Upper lobe of left lung (tissue), 6 donors: ENCODE measurements around the gene PIH1D1. TPM values are rescaled to one million over a fixed set of nuclear protein-coding genes. Genes with fewer than 3 reads are reported as not detected.

Experiments used
- ATAC-seq, 2 donors: fragments of 200-7000 bp; cut with Tn5 transposase; one replicate each; pipeline ENCODE4 v1.9.1; 2022; ENCODE audit warnings: mild to moderate bottlenecking in 2 of 2, moderate library complexity in 2 of 2; ENCODE audit not compliant: low FRiP score in 2 of 2
- DNase-seq, 2 donors: peaks; one replicate each; pipeline ENCODE4 v3.0.0-alpha.2; 2019 to 2020
- H3K27ac ChIP-seq, 4 donors: fragments of 200-600 bp; sonication (generic); one replicate each; pipeline ENCODE4 v1.5.1; 2016 to 2019
- H3K27me3 ChIP-seq, 4 donors: fragments of 200-600 bp; sonication (generic); one replicate each; pipeline ENCODE4 v1.5.1; 2017 to 2019
- H3K36me3 ChIP-seq, 4 donors: fragments of 200-600 bp; sonication (generic); one replicate each; pipeline ENCODE4 v1.5.1; 2016 to 2019
- H3K4me1 ChIP-seq, 4 donors: fragments of 200-600 bp; sonication (generic); one replicate each; pipeline ENCODE4 v1.5.1; 2018 to 2019
- H3K4me3 ChIP-seq, 4 donors: fragments of 200-600 bp; sonication (generic); one replicate each; pipeline ENCODE4 v1.5.1; 2017 to 2019; ENCODE audit warnings: mild to moderate bottlenecking in 2 of 4, moderate library complexity in 1 of 4
- H3K9me3 ChIP-seq, 4 donors: fragments of 200-600 bp; sonication (generic); one replicate each; pipeline ENCODE4 v1.5.1; 2018 to 2019
- CTCF ChIP-seq, 6 experiments: fragments of 450-650 bp in 4 of 6; fragments of 200-600 bp in 2 of 6; sonication (generic) in 2 of 6; IDR thresholded peaks; one replicate each; pipeline ENCODE4 v1.5.1; 2016 to 2019; ENCODE audit warnings: antibody characterized with exemption in 6 of 6
- EP300 ChIP-seq, 4 donors: sonication (generic); formaldehyde crosslinking; IDR thresholded peaks; one replicate each; pipeline ENCODE4 v1.5.1; 2017; ENCODE audit warnings: antibody characterized with exemption in 4 of 4, control low read depth in 2 of 4
- POLR2A ChIP-seq, 4 donors: fragments of 450-650 bp; IDR thresholded peaks; one replicate each; pipeline ENCODE4 v1.5.1; 2016 to 2017; ENCODE audit warnings: antibody characterized with exemption in 4 of 4, mild to moderate bottlenecking in 2 of 4
- POLR2AphosphoS5 ChIP-seq, 2 donors: sonication (generic); formaldehyde crosslinking; IDR thresholded peaks; one replicate each; pipeline ENCODE4 v1.5.1; 2017; ENCODE audit warnings: antibody characterized with exemption in 2 of 2
- WGBS, 2 donors: methylation state at CpG; one replicate each; pipeline ENCODE4 v1.1.5; 2017 to 2018; 5-methylcytosine and 5-hydroxymethylcytosine counted together
- total RNA-seq, 6 donors: library from RNA; depleted of rRNA in 4 of 6; stranded (reverse); fragments of >200 nt in 4 of 6; gene quantifications; one replicate each; pipeline versions ENCODE4 v1.1.0 to v1.2.1, GENCODE V29; 2016 to 2021
- donor health status: DM: no; HTN: no; CAD: no; lungs with moderate emphysema.
- donor health status: DM: no; HTN: yes; CAD: no; lungs with severe emphysema.

PIH1D1 gene
- total RNA-seq, 6 donors from 2014 or later = 59.5 to 120 (median 72.8) TPM

DNA sequence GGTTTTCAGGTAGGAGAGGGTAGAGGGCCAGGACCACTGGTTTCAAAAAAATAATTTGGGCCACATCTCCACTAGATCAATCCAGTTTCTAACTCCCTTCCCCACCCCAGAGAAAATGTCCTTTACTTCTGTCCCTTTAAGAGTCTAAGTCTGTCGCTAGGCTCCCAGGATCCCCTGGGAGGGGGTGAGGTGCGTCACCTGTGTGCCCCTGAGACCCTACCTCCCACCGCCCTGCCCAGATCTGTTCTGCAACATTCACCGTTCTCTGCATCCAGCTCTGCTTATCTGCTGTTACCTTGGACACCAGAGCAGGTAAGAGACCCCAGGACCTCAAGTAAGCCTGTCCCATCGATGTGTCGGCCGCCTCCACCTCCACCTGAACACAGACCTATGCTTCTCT, 26.4 kb downstream of the PIH1D1 start, which contains the start of gene GFY:
Gene GFY (plus strand): TSS at position 211 of the 400 bp plus-strand sequence. CDS start 1,043 bp downstream, outside the sequence.
- no peak for ATAC-seq
- DNase-seq = no peak
- no peak for TF ChIP-seq EP300 (IDR thresholded peaks at IDR 0.05)
- no peak for TF ChIP-seq CTCF (IDR thresholded peaks at IDR 0.05)
- H3K36me3 ChIP-seq = no peaks in the 10 kb centered on the region
- H3K27ac ChIP-seq = no peak within 1 kb of the TSS
- H3K4me3 ChIP-seq = no peak within 1 kb of the TSS
- H3K27me3 ChIP-seq = peaks cover 0 to 78% (median 48%) of the 10 kb centered on the region in 4 donors
- no peaks in the 10 kb centered on the region for H3K9me3 ChIP-seq
- WGBS, 2 donors = 45 to 59% methylated on average over 7 of the region's 7 CpGs
- peaks cover 29 to 52% (median 36%) of the 10 kb centered on the region in 4 donors for H3K4me1 ChIP-seq

GRCh38 chr19:49423985-49424303, 27.7 kb downstream of the PIH1D1 start:
- Histone ChIP-seq H3K4me3 (no peak overlapping the region), H3K4me1 (peaks cover 29 to 52% (median 36%) of the 10 kb centered on the region in 4 donors), H3K36me3 (no peaks in the 10 kb centered on the region), H3K27me3 (peaks cover 0 to 72% (median 45%) of the 10 kb centered on the region in 4 donors), H3K27ac (no peak overlapping the region), H3K9me3 (no peaks in the 10 kb centered on the region)
- TF ChIP-seq CTCF (IDR thresholded peaks at IDR 0.05) (no peak), POLR2AphosphoS5 (IDR thresholded peaks at IDR 0.05) (no peak), POLR2A (IDR thresholded peaks at IDR 0.05) (no peak), EP300 (IDR thresholded peaks at IDR 0.05) (no peak)
- WGBS, 2 donors = 8 to 15% methylated on average over 1 to 3 of the region's 3 CpGs
- DNase-seq (no peak), ATAC-seq (no peak)

DNA sequence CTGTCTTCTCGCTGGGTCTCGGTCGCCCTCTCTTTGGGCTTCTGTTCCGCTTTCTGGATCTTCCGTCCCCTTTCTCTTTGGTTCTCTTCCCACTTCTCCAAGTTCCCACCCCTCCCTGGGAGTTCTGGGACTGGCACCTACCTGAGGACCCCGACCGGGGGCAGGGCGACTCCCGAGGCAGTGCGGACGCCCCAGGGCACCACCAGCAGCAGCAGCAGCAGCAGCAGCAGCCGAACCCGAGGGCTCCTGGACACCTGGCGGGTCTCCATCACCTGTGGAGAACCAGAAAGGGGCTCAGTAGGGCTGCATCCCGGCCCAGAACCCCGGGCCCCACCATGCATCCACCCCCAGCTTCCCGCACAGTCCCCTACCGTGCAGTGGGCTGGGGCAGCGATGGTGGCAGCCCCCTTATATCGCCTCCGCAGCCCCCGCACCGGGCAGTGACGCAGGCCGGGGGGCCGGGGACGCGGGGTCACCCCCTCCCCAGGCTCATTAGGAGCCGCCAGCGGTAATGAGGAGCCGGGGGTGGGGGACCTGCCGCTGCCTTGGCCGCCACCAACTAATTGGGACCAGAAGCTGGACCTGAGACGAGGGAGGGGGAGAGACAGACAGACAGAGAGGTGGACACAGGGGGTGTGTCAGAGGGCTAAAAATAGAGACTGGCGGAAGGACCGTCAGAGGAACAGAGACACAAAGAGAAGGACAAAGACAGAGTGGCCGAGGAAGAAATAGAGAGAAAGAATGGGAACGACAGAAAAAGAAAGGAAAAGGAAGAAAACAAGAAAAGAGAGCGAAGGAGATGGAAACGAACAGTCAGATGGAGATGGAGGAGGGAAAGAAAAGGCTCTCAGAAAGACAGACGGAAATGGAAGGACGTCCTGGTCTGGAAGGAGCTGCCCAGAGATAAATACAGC, 28.3 kb downstream of the PIH1D1 start, which contains the start of gene PTH2:
Gene PTH2 (minus strand): TSS at position 371 of the 914 bp plus-strand sequence. CDS start 102 bp downstream, at position 269.
- peaks cover 0 to 66% (median 39%) of the 10 kb centered on the region in 4 donors for H3K27me3 ChIP-seq
- H3K4me3 ChIP-seq = peak within 1 kb of the TSS in 3 of 4 donors; percentile 17 to 29 (median 23)
- peaks cover 27 to 48% (median 34%) of the 10 kb centered on the region in 4 donors for H3K4me1 ChIP-seq
- H3K27ac ChIP-seq = no peak within 1 kb of the TSS
- 7 to 12% methylated on average over 26 to 35 of the region's 42 CpGs for WGBS, 2 donors
- no peaks in the 10 kb centered on the region for H3K36me3 ChIP-seq
- ATAC-seq (no peak), DNase-seq (no peak)
- H3K9me3 ChIP-seq = no peaks in the 10 kb centered on the region
- TF ChIP-seq POLR2AphosphoS5 (IDR thresholded peaks at IDR 0.05) (no peak), POLR2A (IDR thresholded peaks at IDR 0.05) (no peak)

GRCh38 chr19:49422407-49423070, 29.1 kb downstream of the PIH1D1 start:
- no peaks in the 10 kb centered on the region for H3K9me3 ChIP-seq
- H3K4me1 ChIP-seq = peaks cover 23 to 40% (median 27%) of the 10 kb centered on the region in 4 donors
- peak in 1 of 2 donors; percentile 91 for DNase-seq
- 4 to 12% methylated on average over 19 to 28 of the region's 58 CpGs for WGBS, 2 donors
- ATAC-seq = peak in 1 of 2 donors; percentile 81
- no peak for TF ChIP-seq EP300 (IDR thresholded peaks at IDR 0.05)
- TF ChIP-seq CTCF (IDR thresholded peaks at IDR 0.05) = peak; percentile 15 to 61 (median 44)
- no peak for TF ChIP-seq POLR2AphosphoS5 (IDR thresholded peaks at IDR 0.05)
- TF ChIP-seq POLR2A (IDR thresholded peaks at IDR 0.05) = no peak
- no peaks in the 10 kb centered on the region for H3K36me3 ChIP-seq
- no peak overlapping the region for H3K27ac ChIP-seq
- H3K27me3 ChIP-seq = peaks cover 0 to 58% (median 31%) of the 10 kb centered on the region in 4 donors
- H3K4me3 ChIP-seq = peak overlapping the region in 3 of 4 donors; percentile 17 to 29 (median 23)

GRCh38 chr19:49421878-49422202, 29.8 kb downstream of the PIH1D1 start:
- Histone ChIP-seq H3K9me3 (no peaks in the 10 kb centered on the region), H3K4me3 (no peak overlapping the region), H3K27ac (no peak overlapping the region), H3K4me1 (peaks cover 23 to 40% (median 27%) of the 10 kb centered on the region in 4 donors), H3K36me3 (no peaks in the 10 kb centered on the region), H3K27me3 (peaks cover 0 to 51% (median 28%) of the 10 kb centered on the region in 4 donors)
- DNase-seq = no peak
- WGBS, 2 donors = 29 to 30% methylated on average over 3 of the region's 3 CpGs
- TF ChIP-seq CTCF (IDR thresholded peaks at IDR 0.05) = no peak
- no peak for TF ChIP-seq EP300 (IDR thresholded peaks at IDR 0.05)
- TF ChIP-seq POLR2A (IDR thresholded peaks at IDR 0.05) = no peak
- no peak for TF ChIP-seq POLR2AphosphoS5 (IDR thresholded peaks at IDR 0.05)
- no peak for ATAC-seq
